Mesothelial cell of epicardium (in vitro differentiated cells): ENCODE results near the gene NEB. TPM values are rescaled to one million over a fixed set of nuclear protein-coding genes. Genes with fewer than 3 reads are reported as not detected.

Experiments used
- DNase-seq, 2 experiments: peaks; one replicate each; pipeline ENCODE4 v3.0.0; 2021; ENCODE audit warnings: low spot score in 2 of 2; ENCODE audit not compliant: unreplicated experiment in 2 of 2
- H3K27ac Mint-ChIP-seq: 2 replicates; pipeline ENCODE4 v1.8.0; 2021; ENCODE audit warnings: mixed read lengths
- H3K27me3 Mint-ChIP-seq: 2 replicates; pipeline ENCODE4 v1.8.0; 2021; ENCODE audit warnings: low read depth, mixed read lengths
- H3K36me3 Mint-ChIP-seq: 2 replicates; pipeline ENCODE4 v1.8.0; 2021; ENCODE audit warnings: mixed read lengths
- H3K4me1 Mint-ChIP-seq: 2 replicates; pipeline ENCODE4 v1.8.0; 2021; ENCODE audit warnings: mixed read lengths
- H3K4me3 Mint-ChIP-seq: 2 replicates; pipeline ENCODE4 v1.8.0; 2021; ENCODE audit warnings: mild to moderate bottlenecking, moderate library complexity, mixed read lengths
- H3K9me3 Mint-ChIP-seq: 2 replicates; pipeline ENCODE4 v1.8.0; 2021; ENCODE audit warnings: mixed read lengths
- total RNA-seq: library from RNA; stranded (reverse); gene quantifications from 3 replicates; pipeline ENCODE4 v1.2.1, GENCODE V29; 2021
- TF ChIP-seq, protein P1 (sequence below): fragments of 200-600 bp; sonication (generic); IDR thresholded peaks from one replicate; pipeline ENCODE4 v1.5.0; 2021; ENCODE audit warnings: antibody characterized with exemption; ENCODE audit not compliant: unreplicated experiment

NEB gene
- total RNA-seq, 1 donor from 2014 or later = 0.92 TPM

DNA sequence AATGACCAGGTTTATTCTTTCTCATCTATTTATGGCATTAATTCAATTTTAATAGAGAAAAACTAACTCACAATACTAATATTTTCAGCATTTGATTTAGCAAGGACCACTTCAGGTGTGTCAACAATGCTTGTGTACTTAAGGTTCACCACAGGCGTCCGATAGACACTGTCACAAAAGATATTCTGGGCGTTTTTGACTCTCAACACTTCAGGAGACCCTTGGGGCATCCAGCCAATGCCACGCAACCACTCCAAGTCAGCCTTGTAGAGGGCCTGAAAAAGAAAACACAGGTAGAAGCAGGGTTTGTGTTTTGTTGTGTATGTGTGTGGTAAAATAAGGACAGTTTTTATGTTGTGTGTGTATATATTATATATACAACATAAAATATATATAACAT lies 158.2 kb downstream of the NEB start:
- TF ChIP-seq, protein P1, sequence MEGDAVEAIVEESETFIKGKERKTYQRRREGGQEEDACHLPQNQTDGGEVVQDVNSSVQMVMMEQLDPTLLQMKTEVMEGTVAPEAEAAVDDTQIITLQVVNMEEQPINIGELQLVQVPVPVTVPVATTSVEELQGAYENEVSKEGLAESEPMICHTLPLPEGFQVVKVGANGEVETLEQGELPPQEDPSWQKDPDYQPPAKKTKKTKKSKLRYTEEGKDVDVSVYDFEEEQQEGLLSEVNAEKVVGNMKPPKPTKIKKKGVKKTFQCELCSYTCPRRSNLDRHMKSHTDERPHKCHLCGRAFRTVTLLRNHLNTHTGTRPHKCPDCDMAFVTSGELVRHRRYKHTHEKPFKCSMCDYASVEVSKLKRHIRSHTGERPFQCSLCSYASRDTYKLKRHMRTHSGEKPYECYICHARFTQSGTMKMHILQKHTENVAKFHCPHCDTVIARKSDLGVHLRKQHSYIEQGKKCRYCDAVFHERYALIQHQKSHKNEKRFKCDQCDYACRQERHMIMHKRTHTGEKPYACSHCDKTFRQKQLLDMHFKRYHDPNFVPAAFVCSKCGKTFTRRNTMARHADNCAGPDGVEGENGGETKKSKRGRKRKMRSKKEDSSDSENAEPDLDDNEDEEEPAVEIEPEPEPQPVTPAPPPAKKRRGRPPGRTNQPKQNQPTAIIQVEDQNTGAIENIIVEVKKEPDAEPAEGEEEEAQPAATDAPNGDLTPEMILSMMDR = no peak
- H3K27ac Mint-ChIP-seq = no peak overlapping the region
- H3K9me3 Mint-ChIP-seq = no peaks in the 10 kb centered on the region
- no peaks in the 10 kb centered on the region for H3K27me3 Mint-ChIP-seq
- H3K4me1 Mint-ChIP-seq = no peaks in the 10 kb centered on the region
- DNase-seq = no peak
- no peak overlapping the region for H3K4me3 Mint-ChIP-seq
- H3K36me3 Mint-ChIP-seq = no peaks in the 10 kb centered on the region

GRCh38 chr2:151575338-151575737 lies 158.9 kb downstream of the NEB start:
- Mint-ChIP-seq H3K4me1 (no peaks in the 10 kb centered on the region), H3K9me3 (no peaks in the 10 kb centered on the region), H3K36me3 (no peaks in the 10 kb centered on the region), H3K4me3 (no peak overlapping the region), H3K27me3 (no peaks in the 10 kb centered on the region), H3K27ac (no peak overlapping the region)
- TF ChIP-seq, protein P1 = no peak
- no peak for DNase-seq

GRCh38 chr2:151570191-151570590 lies 164.1 kb downstream of the NEB start:
- no peak overlapping the region for H3K27ac Mint-ChIP-seq
- H3K4me1 Mint-ChIP-seq = no peaks in the 10 kb centered on the region
- no peaks in the 10 kb centered on the region for H3K36me3 Mint-ChIP-seq
- TF ChIP-seq, protein P1 = no peak
- H3K27me3 Mint-ChIP-seq = no peaks in the 10 kb centered on the region
- no peak for DNase-seq
- H3K4me3 Mint-ChIP-seq = no peak overlapping the region
- no peaks in the 10 kb centered on the region for H3K9me3 Mint-ChIP-seq

DNA sequence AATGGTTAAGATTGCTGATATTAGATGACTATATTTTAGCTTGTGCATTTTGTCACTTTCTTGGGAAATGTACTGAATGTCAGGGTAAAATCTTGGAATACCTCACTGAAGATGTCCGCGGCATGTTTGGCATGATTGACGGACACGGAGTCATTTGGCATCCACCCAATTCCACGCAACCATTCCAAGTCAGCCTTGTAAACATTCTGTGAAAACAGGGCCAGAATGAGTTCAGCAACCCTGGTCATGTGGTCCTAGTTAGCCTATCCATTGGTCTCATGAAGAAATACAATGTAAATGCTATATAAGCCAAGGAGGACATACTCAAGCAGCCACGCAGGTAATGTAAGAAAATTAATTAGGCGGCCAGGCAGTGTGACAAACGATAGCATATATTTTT lies 165.1 kb downstream of the NEB start:
- TF ChIP-seq, protein P1 = no peak
- H3K27ac Mint-ChIP-seq = no peak overlapping the region
- H3K4me1 Mint-ChIP-seq = no peaks in the 10 kb centered on the region
- H3K36me3 Mint-ChIP-seq = no peaks in the 10 kb centered on the region
- no peak for DNase-seq
- no peaks in the 10 kb centered on the region for H3K9me3 Mint-ChIP-seq
- H3K27me3 Mint-ChIP-seq = no peaks in the 10 kb centered on the region
- H3K4me3 Mint-ChIP-seq = no peak overlapping the region

DNA sequence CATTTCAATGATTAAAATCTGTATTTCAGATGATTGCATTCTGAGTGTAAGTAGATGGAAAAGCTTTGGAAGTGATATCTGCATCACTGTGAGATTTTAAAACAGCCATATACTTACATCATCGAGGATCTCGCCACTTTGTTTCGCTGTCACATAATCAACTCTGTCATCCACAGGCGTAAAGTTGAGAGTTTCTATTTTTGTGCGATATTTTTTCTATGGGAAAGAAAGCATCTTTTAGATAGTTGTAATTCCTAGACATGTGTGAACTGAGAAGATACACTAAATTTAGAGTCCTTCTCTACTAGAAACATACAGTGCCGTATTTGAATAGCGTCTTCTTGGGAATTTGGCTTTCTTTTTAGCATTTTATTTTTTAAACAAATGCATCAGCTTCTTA lies 165.8 kb downstream of the NEB start:
- Mint-ChIP-seq H3K4me3 (no peak overlapping the region), H3K27me3 (no peaks in the 10 kb centered on the region), H3K27ac (no peak overlapping the region), H3K4me1 (no peaks in the 10 kb centered on the region), H3K9me3 (no peaks in the 10 kb centered on the region), H3K36me3 (no peaks in the 10 kb centered on the region)
- DNase-seq = no peak
- TF ChIP-seq, protein P1 = no peak

GRCh38 chr2:151567006-151567405 lies 167.3 kb downstream of the NEB start:
- H3K4me3 Mint-ChIP-seq = no peak overlapping the region

More at GRCh38 chr2:151567006-151567405, 167.3 kb downstream of the NEB start:
- no peak for DNase-seq
- no peaks in the 10 kb centered on the region for H3K27me3 Mint-ChIP-seq
- TF ChIP-seq, protein P1 = no peak
- H3K9me3 Mint-ChIP-seq = no peaks in the 10 kb centered on the region
- H3K4me1 Mint-ChIP-seq = no peaks in the 10 kb centered on the region
- H3K27ac Mint-ChIP-seq = no peak overlapping the region
- H3K36me3 Mint-ChIP-seq = no peaks in the 10 kb centered on the region
